Hindlimb muscle (tissue), 1 donor: ENCODE measurements around the gene CCDC171. TPM values are rescaled to one million over a fixed set of nuclear protein-coding genes. Genes with fewer than 3 reads are reported as not detected.
"Not testable (repeated sequence)": the region's sequence is repeated elsewhere in the genome, so short reads cannot be mapped to it uniquely, and the experiment has no call there.

Experiments
- DNase-seq: peaks from one replicate; pipeline ENCODE4 v3.0.0-alpha.2; 2013
- polyA plus RNA-seq: library from polyadenylated mRNA; unstranded; fragments of 120-200 nt; gene quantifications from one replicate; pipeline ENCODE4 v1.2.1, GENCODE V29; 2013; ENCODE audit not compliant: insufficient read length

The CCDC171 gene
- polyA plus RNA-seq, 1 donor = 2.2 TPM

DNA sequence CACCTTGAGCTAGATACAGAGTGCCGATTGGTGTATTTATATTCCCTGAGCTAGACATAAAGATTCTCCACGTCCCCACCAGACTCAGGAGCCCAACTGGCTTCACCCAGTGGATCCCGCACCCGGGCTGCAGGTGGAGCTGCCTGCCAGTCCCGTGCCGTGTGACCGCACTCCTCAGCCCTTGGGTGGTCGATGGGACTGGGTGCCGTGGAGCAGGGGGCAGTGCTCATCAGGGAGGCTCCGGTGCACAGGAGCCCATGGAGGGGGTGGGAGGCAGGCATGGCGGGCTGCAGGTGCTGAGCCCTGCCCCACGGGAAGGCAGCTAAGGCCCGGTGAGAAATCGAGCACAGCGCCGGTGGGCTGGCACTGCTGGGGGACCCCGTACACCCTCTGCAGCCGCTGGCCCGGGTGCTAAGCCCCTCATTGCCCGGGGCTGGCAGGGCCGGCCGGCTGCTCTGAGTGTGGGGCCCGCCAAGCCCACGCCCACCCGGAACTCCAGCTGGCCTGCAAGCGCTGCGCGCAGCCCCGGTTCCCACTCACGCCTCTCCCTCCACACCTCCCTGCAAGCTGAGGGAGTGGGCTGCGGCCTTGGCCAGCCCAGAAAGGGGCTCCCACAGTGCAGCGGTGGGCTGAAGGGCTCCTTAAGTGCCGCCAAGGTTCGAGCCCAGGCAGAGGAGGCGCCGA is 147.2 kb downstream of the CCDC171 start:
- not testable (repeated sequence) for DNase-seq

DNA sequence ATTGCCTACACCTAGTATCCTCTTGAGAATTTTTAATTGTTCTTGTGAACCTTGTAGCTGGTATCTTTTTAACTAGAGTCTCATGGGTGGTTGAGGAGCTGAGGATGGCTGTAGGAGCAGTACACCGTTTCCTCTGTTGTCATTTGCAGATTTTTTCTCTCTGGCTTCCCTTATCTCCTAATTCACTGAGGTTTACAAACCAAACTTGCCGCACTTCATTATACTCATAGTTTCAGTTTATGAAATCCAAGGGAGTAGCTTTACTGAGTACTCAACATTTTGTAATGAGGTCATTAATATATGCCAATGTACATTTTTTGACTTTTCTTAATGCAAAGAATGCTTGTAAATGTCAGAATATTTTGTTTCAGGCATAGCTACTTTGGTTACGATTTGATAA is 154.2 kb downstream of the CCDC171 start:
- no peak for DNase-seq

- DNase-seq = no peak
These were observed 158.7 kb downstream of the CCDC171 start for GRCh38 chr9:15711531-15711930.

DNA sequence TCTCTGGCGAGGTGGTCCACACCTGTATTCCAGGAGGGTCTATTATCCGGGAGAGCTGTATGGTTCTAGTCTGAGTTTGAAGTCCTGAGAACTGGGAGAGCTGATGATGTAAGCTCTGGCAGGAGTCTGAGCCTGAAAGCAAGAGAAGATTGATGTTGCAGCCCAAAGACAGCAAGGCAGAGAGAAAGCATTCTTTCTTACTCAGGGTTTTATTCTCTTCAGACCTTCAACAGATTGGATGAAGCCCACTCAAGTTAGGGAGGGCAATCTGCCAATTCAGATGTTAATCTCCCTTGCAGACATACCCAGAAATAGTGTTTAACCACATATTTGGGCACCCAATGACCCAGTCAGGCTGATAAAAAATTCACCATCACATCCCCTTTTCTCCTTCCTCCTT is 159.1 kb downstream of the CCDC171 start:
- no peak for DNase-seq

GRCh38 chr9:15714746-15715145 is 161.9 kb downstream of the CCDC171 start:
- DNase-seq = no peak

GRCh38 chr9:15717290-15717967 is 164.6 kb downstream of the CCDC171 start:
- DNase-seq = no peak

- no peak for DNase-seq
These were observed 165.6 kb downstream of the CCDC171 start for GRCh38 chr9:15718423-15718822.

GRCh38 chr9:15720861-15721260 is 168.0 kb downstream of the CCDC171 start:
- DNase-seq = no peak

DNA sequence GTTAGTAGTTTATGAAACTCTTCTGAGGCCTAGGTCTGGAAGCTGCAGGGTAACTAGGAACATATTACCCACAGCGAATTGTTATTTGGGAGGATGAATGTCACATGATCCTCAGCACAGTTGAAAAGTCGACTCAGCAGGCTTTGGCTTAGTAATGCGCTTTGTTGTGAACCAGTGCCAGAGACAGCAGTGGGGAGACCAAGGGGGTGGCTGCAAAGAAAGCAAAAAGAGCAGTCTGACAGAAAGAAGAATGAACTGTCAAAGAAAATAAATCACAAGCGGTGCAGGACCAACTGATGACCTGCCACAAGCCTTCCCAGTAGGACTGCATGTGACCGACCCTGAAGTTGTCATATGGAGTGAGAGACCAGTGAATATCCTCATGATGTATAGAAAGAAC is 170.0 kb downstream of the CCDC171 start:
- peak; percentile 13 for DNase-seq

- peak; percentile 21 for DNase-seq
These were observed 171.2 kb downstream of the CCDC171 start for GRCh38 chr9:15724016-15724415.

DNA sequence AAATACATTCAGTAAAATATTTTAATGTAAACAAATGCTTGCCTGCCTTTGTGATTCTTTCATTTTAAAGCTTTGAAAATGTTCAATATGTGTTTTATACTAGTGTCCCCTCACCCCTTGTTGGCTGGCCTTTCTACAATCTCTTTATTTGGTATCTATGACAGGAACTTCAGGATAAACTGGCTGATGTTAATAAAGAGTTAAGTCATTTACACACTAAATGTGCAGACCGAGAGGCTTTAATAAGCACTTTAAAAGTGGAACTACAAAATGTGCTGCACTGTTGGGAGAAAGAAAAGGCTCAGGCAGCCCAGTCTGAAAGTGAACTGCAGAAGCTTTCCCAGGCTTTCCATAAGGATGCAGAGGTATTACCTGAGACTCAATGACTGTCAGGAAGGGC is 171.8 kb downstream of the CCDC171 start:
- no peak for DNase-seq

GRCh38 chr9:15725953-15726352 is 173.1 kb downstream of the CCDC171 start:
- DNase-seq = peak; percentile 33

GRCh38 chr9:15729507-15729906 is 176.7 kb downstream of the CCDC171 start:
- DNase-seq = no peak

DNA sequence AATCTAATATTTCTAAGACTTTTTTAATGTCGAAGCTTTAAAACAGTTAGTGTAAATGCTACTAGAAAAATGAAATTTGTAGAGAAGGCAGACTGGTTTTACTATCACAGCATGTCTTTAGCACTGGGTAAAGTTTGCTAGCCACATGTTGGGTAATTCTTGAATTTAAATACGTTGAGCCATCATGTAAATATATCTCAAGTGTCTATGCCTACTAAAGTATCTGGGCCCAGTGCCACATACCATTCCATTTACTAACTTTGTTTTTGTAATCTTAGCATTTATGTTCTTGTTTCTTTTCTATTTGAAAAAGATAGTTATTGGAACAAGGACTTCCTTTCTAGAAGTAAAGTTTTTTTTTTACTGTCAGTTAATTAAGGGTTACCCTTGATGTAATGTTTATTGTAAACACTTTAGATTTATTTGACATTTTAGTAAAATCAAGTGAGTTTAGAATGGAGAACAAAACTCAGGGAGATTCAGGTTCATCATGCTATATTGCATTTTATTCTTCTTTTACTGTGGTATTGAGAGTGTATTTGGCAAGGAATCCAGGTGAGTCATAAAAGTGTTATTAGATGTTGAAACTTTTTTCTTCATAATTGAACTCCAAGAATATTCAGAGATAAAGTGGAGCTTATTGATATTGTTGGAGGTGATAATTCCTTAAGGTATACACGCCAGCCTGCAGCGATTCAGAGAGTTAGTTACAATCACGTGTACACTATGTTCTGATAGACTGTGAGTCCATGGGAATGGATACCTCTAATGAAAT is 182.4 kb downstream of the CCDC171 start:
- DNase-seq = no peak

DNA sequence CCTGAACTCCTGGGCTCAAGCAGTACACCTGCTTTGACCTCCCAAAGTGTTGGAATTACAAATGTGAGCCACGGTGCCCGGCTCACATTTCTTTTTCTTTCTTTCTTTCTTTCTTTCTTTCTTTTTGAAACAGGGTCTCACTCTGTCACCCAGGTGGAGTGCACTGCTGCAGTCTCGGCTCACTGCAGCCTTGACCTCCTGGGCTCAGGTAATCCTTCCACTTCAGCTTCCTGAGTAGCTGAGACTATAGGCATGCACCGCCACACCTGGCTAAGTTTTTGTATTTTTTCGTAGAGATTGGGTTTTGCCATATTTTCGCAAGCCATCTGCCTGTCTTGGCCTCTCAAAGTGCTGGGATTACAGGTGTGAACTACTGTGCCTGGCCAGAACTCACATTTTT is 183.7 kb downstream of the CCDC171 start:
- DNase-seq = no peak

DNA sequence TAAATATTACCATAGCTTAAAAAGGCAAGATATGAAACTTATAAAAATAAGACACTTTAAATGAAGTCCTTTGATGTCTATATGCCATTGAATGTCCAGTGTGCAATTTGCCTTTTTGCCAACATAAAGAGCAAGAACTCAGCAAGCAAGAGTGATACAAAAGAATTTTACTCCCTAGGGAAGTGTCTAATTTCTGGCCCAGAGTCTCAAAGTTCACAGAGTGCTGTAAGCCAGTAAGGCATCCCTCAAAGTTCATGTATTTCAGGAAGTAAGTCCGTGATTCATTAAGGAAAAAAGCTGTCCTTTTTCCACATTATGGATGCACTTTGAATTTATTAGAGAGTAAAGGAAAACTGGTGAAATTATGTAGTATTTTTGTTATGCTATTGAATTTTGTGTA is 185.2 kb downstream of the CCDC171 start:
- DNase-seq = no peak

- no peak for DNase-seq
These were observed 188.2 kb downstream of the CCDC171 start for GRCh38 chr9:15741015-15741414.

DNA sequence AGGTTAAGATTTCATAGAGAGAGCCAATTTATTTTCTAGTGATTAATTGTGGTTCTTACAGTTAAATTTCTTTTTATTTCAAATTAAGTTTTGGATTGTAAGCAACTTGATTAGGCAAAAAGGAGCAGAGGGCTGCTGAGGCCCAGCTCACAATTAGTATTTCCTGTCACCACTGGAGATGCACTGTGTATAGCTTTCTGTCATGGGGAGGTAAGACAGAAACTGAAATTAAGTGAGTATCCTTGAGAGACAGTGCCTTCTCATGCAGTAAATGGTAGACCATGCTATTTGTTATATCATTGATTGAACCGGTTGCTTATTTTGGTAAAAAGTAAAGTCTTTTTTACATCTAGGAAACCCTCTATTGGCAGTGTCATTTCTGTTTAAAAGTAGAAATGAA is 190.7 kb downstream of the CCDC171 start:
- DNase-seq = no peak

- DNase-seq = no peak
These were observed 191.4 kb downstream of the CCDC171 start for GRCh38 chr9:15744196-15744595.

GRCh38 chr9:15746905-15747304 is 194.1 kb downstream of the CCDC171 start:
- no peak for DNase-seq

- no peak for DNase-seq
These were observed 202.8 kb downstream of the CCDC171 start for GRCh38 chr9:15755660-15756059.

DNA sequence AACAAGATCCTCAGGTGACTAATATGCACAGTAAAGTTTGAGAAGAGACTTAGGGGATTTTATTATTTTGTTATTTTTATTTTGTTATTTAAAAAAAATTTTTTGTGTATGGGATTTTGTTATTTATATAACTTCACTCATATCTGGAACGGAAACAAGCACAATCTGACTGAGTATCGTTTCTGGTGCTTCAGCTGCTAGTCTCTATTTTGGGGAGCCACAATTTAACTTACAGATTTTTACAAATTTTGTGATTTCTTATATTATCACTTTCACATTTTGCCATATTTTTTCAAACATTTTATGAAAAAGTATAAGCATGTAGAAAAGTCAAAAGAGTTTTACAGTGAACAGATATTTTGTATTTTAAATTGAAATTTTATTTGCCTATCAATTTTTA is 208.7 kb downstream of the CCDC171 start:
- no peak for DNase-seq

DNA sequence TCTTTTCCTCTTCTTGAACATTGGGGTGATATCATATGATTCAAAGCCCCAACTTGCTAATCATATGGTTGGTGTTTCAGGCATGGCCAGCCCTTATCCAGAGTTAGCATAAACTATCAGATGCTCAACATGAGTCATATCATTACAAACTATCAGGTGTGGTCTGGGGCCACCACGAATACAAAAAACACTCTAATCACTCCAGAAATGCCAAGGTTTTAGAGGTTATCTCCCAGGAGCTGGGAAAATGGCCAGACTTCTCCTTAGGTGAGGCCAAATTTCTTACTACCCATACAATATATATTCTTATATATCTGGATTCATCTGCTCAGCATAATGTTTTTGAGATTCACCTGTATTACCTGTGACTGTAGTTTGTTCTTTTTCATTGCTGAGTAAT is 210.5 kb downstream of the CCDC171 start:
- no peak for DNase-seq

- DNase-seq = no peak
These were observed 211.3 kb downstream of the CCDC171 start for GRCh38 chr9:15764131-15764530.
